Epithelial cell of proximal tubule (primary cell): ENCODE measurements around the gene MISP. TPM values are rescaled to one million over a fixed set of nuclear protein-coding genes. Genes with fewer than 3 reads are reported as not detected.

Experiments
- DNase-seq: peaks from one replicate; pipeline ENCODE4 v3.0.0-alpha.2; 2011; ENCODE audit warnings: low read depth
- H3K4me3 ChIP-seq: 2 replicates; pipeline ENCODE4 v1.5.1; 2011; ENCODE audit warnings: low read depth, mild to moderate bottlenecking, low read length
- total RNA-seq: library from RNA; depleted of rRNA; stranded (reverse); fragments of >200 nt; gene quantifications from 2 replicates; pipeline ENCODE4 v1.2.3, GENCODE V29; 2015
- TF ChIP-seq, protein P1 (sequence below): conservative IDR thresholded peaks from 2 replicates; pipeline ENCODE4 v1.5.1; 2012; ENCODE audit warnings: low read depth, mild to moderate bottlenecking, low read length

The MISP gene
- total RNA-seq, 1 donor from 2014 or later: 41.5 TPM

DNA sequence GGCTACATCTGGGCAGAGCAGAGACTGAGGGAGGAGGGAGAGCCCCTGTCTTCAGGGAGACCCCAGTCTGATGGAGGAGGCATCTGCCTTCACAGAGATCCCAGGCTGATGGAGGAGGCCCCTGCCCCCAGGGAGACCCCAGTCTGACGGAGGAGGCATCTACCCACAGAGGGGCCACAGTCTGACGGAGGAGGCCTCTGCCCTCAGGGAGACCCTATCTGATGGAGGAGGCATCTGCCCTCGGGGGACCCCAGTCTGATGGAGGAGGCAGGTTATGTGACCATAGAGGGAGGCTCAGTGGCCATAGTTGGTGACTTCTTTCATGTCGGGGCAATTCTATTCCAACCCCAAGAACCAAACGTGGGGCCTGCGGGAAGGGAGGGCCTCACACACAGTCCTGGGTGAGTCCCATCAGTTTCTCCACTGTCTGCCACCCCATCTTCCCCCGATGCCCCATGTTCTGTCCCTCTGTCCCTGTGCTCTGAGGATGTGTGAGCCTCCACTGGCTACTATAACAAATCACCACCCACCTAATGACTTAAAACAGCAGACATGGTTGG lies 14.3 kb downstream of the MISP start:
- TF ChIP-seq, protein P1, sequence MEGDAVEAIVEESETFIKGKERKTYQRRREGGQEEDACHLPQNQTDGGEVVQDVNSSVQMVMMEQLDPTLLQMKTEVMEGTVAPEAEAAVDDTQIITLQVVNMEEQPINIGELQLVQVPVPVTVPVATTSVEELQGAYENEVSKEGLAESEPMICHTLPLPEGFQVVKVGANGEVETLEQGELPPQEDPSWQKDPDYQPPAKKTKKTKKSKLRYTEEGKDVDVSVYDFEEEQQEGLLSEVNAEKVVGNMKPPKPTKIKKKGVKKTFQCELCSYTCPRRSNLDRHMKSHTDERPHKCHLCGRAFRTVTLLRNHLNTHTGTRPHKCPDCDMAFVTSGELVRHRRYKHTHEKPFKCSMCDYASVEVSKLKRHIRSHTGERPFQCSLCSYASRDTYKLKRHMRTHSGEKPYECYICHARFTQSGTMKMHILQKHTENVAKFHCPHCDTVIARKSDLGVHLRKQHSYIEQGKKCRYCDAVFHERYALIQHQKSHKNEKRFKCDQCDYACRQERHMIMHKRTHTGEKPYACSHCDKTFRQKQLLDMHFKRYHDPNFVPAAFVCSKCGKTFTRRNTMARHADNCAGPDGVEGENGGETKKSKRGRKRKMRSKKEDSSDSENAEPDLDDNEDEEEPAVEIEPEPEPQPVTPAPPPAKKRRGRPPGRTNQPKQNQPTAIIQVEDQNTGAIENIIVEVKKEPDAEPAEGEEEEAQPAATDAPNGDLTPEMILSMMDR: no peak
- no peak for DNase-seq

DNA sequence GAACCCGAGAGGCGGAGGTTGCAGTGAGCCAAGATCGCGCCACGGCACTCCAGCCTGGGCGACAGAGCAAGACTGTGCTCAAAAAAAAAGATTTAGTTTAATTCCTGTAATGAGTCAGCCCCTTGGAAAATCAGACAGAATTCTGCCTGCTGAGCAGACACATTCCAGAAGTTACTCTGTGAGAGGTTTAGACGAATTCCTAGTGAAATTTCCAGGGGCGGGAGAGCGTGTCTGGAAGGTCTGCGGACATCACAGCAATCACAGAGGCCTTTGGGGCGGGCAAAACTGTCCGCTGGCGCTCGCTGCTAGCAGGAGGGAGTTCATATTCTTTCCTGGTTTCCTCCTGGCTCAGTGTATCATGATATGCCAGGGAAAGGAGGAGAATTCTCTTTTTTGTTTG lies 17.5 kb downstream of the MISP start:
- DNase-seq: peak; percentile 83
- H3K4me3 ChIP-seq: no peak overlapping the region
- TF ChIP-seq, protein P1: no peak

More for the DNA sequence above, 14.3 kb downstream of the MISP start:
- no peak overlapping the region for H3K4me3 ChIP-seq

DNA sequence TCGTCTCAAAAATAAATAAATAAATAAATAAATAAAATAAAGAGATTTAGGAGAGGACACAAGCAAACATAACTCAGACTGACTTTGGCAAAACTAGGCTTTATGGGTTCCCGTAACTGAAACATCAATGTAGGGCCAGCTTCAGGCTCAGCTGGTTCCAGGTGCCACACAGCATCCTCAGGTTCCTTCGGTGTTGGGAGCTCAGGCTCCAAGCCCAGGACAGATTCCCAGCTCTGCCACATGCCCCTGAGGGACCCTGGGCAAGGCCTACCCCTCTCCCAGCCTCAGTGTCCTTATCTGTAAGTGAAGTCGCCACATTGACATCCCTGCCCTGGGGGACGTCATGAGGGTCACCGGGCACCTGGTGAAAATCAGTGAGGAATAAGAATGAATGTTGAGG lies 18.7 kb downstream of the MISP start:
- DNase-seq: no peak
- TF ChIP-seq, protein P1: no peak
- no peak overlapping the region for H3K4me3 ChIP-seq

DNA sequence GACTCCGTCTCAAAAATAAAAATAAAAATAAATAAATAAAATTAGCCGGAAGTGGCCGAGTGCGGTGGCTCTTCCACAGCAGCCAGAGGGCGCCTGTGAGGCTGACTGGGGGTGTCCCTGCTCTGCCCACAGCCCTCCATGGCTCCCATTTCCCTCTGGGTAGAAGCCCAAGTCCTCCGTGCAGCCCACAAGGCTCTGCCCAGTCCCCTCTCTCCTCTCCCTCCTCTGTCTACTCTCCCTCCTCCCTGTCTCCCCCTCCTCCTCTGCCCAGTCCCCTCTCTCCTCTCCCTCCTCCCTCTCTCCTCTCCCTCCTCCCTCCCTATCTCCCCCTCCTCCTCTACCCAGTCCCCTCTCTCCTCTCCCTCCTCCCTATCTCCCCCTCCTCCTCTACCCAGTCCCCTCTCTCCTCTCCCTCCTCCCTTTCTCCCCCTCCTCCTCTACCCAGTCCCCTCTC lies 20.4 kb downstream of the MISP start:
- DNase-seq: no peak
- TF ChIP-seq, protein P1: peak; percentile 66
- no peak overlapping the region for H3K4me3 ChIP-seq

DNA sequence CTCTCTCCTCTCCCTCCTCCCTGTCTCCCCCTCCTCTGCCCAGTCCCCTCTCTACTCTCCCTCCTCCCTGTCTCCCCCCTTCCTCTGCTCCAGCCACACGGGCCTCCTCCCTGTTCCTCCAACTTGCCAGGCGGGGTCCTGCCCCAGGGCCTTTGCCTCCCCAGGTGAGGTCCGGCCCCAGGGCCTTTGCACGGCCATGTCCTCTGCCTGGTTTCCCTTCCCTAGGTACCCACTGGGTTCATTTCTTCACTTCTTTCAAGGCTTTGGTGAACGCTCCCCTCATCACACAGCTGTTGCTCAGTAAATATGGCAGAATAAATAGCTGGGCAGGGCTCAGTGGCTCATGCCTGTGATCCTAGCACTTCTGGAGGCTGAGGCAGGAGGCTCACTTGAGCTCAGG lies 21.2 kb downstream of the MISP start:
- H3K4me3 ChIP-seq: no peak overlapping the region
- TF ChIP-seq, protein P1: no peak
- DNase-seq: no peak

DNA sequence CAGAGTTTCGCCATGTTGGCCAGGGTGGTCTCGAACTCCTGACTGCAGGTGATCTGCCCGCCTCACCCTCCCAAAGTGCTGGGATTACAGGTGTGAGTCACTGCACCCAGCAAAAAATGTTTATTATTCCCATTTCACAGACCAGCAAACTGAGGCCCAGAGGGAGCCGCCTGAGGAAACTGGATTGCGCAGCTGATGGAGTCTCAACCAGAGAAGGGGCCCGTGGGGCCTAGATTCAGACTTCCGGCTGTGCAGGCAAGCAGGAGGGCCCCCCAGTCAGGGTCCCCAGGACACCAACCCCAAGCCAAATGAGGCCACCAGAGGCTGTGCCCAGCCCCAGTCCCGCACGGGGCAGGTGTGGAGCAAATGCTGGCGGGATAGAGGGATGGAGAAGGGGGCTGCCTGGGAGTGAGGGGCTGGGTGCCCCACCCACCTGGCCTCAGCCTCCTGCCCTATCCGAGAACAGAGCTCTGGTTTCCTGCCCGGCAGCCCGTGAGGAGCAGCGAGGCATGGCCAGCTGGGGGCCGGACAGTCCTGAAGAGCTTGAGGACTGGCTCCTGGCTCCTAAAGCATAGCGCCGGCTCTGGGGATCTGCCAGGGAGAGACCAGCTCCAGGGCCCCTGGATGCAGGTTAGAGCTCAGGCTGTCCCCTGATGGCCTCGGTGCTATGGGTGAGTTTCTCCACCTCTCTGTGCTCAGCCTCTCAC lies 22.0 kb downstream of the MISP start:
- TF ChIP-seq, protein P1: no peak
- H3K4me3 ChIP-seq: no peak overlapping the region
- no peak for DNase-seq

DNA sequence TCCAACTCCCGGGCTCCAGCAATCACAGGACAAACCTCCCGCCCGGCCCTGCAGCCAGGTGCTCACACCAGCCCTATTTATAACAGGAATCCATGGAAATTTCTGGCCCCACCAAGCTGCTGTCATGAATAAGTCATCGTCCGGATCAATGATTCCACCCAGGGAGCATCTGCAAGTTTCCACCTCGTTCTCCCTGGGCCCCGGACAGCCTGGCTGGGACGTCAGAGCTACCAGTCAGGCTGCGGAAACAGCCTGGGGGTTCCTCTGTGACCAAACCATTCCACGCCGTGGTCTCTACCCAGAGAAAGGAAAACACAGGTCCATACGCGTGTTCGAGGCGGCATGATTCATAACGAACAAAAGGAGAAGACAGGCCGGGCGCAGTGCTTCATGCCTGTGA lies 25.6 kb downstream of the MISP start:
- TF ChIP-seq, protein P1: no peak
- DNase-seq: no peak
- no peak overlapping the region for H3K4me3 ChIP-seq
